Measurements from ENCODE around the gene KIAA0513. TPM values are rescaled to one million over a fixed set of nuclear protein-coding genes. Genes with fewer than 3 reads are reported as not detected.

The KIAA0513 gene
- total and polyA plus RNA-seq, 2 donors (not counting 1 experiment from before 2014, with no cell fraction given) = 11.7 to 22.3 TPM

- H4K20me1 ChIP-seq (ENCODE audit: control insufficient read depth, extremely low read depth, insufficient read depth, low read length) = no peaks in the 10 kb centered on the region
Observed at GRCh38 chr16:85098565-85098964, 71.0 kb downstream of the KIAA0513 start.

GRCh38 chr16:85100265-85100664, 72.7 kb downstream of the KIAA0513 start:
- H2AFZ ChIP-seq (ENCODE audit: low read length) = no peak overlapping the region
- H3K4me1 ChIP-seq (ENCODE audit: control insufficient read depth, extremely low read depth, insufficient read depth, low read length) = no peaks in the 10 kb centered on the region
- no peaks in the 10 kb centered on the region for H3K9me3 ChIP-seq (ENCODE audit: control insufficient read depth, insufficient read depth, low read depth, low read length)
- H3K27me3 ChIP-seq (ENCODE audit: control insufficient read depth, insufficient read depth, low read length) = peaks cover 7% of the 10 kb centered on the region
- no peak overlapping the region for H3K4me3 ChIP-seq (replicated peaks in 1 of 4; ENCODE audit: control extremely low read depth in 1 of 4, insufficient read depth in 1 of 4, low read depth in 3 of 4, low read length in 4 of 4)
- TF ChIP-seq CTCF (conservative IDR thresholded peaks at IDR 0.05 in 1 of 2, IDR thresholded peaks at IDR 0.05 in 1 of 2; ENCODE audit: low read depth in 1 of 2, low read length in 2 of 2) (no peak), EZH2 (IDR thresholded peaks at IDR 0.05; ENCODE audit: low read length, missing control alignments) (no peak)
- no peaks in the 10 kb centered on the region for H4K20me1 ChIP-seq (ENCODE audit: control insufficient read depth, extremely low read depth, insufficient read depth, low read length)
- no peak overlapping the region for H3K4me2 ChIP-seq (ENCODE audit: extremely low read depth, insufficient read depth, low read length)
- H3K79me2 ChIP-seq (ENCODE audit: control insufficient read depth, insufficient read depth, low read length) = no peaks in the 10 kb centered on the region
- H3K27ac ChIP-seq (ENCODE audit: insufficient read depth, low read length) = no peak overlapping the region
- no peak for DNase-seq (ENCODE audit: low read depth in 2 of 2)
- no peaks in the 10 kb centered on the region for H3K36me3 ChIP-seq (ENCODE audit: control insufficient read depth, insufficient read depth, low read length)
- no peak overlapping the region for H3K9ac ChIP-seq (ENCODE audit: insufficient read depth, low read length)

More at GRCh38 chr16:85098565-85098964, 71.0 kb downstream of the KIAA0513 start:
- DNase-seq (ENCODE audit: low read depth in 2 of 2) = no peak
- H3K4me1 ChIP-seq (ENCODE audit: control insufficient read depth, extremely low read depth, insufficient read depth, low read length) = no peaks in the 10 kb centered on the region
- H3K27me3 ChIP-seq (ENCODE audit: control insufficient read depth, insufficient read depth, low read length) = peaks cover 4% of the 10 kb centered on the region
- no peaks in the 10 kb centered on the region for H3K36me3 ChIP-seq (ENCODE audit: control insufficient read depth, insufficient read depth, low read length)
- no peak for TF ChIP-seq EZH2 (IDR thresholded peaks at IDR 0.05; ENCODE audit: low read length, missing control alignments)
- TF ChIP-seq CTCF (conservative IDR thresholded peaks at IDR 0.05 in 1 of 2, IDR thresholded peaks at IDR 0.05 in 1 of 2; ENCODE audit: low read depth in 1 of 2, low read length in 2 of 2) = no peak
- no peak overlapping the region for H3K9ac ChIP-seq (ENCODE audit: insufficient read depth, low read length)
- no peak overlapping the region for H2AFZ ChIP-seq (ENCODE audit: low read length)
- no peaks in the 10 kb centered on the region for H3K9me3 ChIP-seq (ENCODE audit: control insufficient read depth, insufficient read depth, low read depth, low read length)
- H3K27ac ChIP-seq (ENCODE audit: insufficient read depth, low read length) = no peak overlapping the region
- no peak overlapping the region for H3K4me3 ChIP-seq (replicated peaks in 1 of 4; ENCODE audit: control extremely low read depth in 1 of 4, insufficient read depth in 1 of 4, low read depth in 3 of 4, low read length in 4 of 4)
- H3K79me2 ChIP-seq (ENCODE audit: control insufficient read depth, insufficient read depth, low read length) = no peaks in the 10 kb centered on the region
- no peak overlapping the region for H3K4me2 ChIP-seq (ENCODE audit: extremely low read depth, insufficient read depth, low read length)

GRCh38 chr16:85101956-85102630, 74.5 kb downstream of the KIAA0513 start:
- no peaks in the 10 kb centered on the region for H3K9me3 ChIP-seq (ENCODE audit: control insufficient read depth, insufficient read depth, low read depth, low read length)
- H3K4me3 ChIP-seq (replicated peaks in 1 of 4; ENCODE audit: control extremely low read depth in 1 of 4, insufficient read depth in 1 of 4, low read depth in 3 of 4, low read length in 4 of 4) = no peak overlapping the region
- H4K20me1 ChIP-seq (ENCODE audit: control insufficient read depth, extremely low read depth, insufficient read depth, low read length) = no peaks in the 10 kb centered on the region

More at GRCh38 chr16:85101956-85102630, 74.5 kb downstream of the KIAA0513 start:
- no peak for TF ChIP-seq EZH2 (IDR thresholded peaks at IDR 0.05; ENCODE audit: low read length, missing control alignments)
- no peak for TF ChIP-seq CTCF (conservative IDR thresholded peaks at IDR 0.05 in 1 of 2, IDR thresholded peaks at IDR 0.05 in 1 of 2; ENCODE audit: low read depth in 1 of 2, low read length in 2 of 2)
- Histone ChIP-seq H3K27me3 (ENCODE audit: control insufficient read depth, insufficient read depth, low read length) (peaks cover 7% of the 10 kb centered on the region), H2AFZ (ENCODE audit: low read length) (no peak overlapping the region), H3K4me1 (ENCODE audit: control insufficient read depth, extremely low read depth, insufficient read depth, low read length) (no peaks in the 10 kb centered on the region), H3K79me2 (ENCODE audit: control insufficient read depth, insufficient read depth, low read length) (no peaks in the 10 kb centered on the region), H3K27ac (ENCODE audit: insufficient read depth, low read length) (no peak overlapping the region), H3K4me2 (ENCODE audit: extremely low read depth, insufficient read depth, low read length) (no peak overlapping the region), H3K9ac (ENCODE audit: insufficient read depth, low read length) (no peak overlapping the region), H3K36me3 (ENCODE audit: control insufficient read depth, insufficient read depth, low read length) (no peaks in the 10 kb centered on the region)
- peak in 1 of 2 donors; percentile 57 for DNase-seq (ENCODE audit: low read depth in 2 of 2)

Data from fibroblast of lung (primary cell).